IMR-90 (cell line): Measurements from ENCODE around the gene GRAMD1B. TPM values are rescaled to one million over a fixed set of nuclear protein-coding genes. Genes with fewer than 3 reads are reported as not detected.

Experiments
- ATAC-seq: fragments of 200-7000 bp; cut with Tn5 transposase; 2 replicates; pipeline ENCODE4 v1.9.1; 2020; ENCODE audit warnings: low read depth, mild to moderate bottlenecking, moderate library complexity
- BruUV-seq: library from RNA; stranded (reverse); fragments of 400-500 nt; replicated peaks from 2 replicates; lab custom pipeline; 2021; lab: Mats Ljungman, UMichigan
- CTCF ChIA-PET: fragments of 300-600 bp; formaldehyde crosslinking; extraction: SDS; loops from one replicate; lab custom pipeline; 2021; ENCODE audit warnings: antibody characterized with exemption; lab: Yijun Ruan, JAX
- POLR2A ChIA-PET: fragments of 300-600 bp; sonication (Branson Sonifier 250); formaldehyde crosslinking; loops from one replicate; lab custom pipeline; 2022; ENCODE audit warnings: antibody characterized with exemption; ENCODE audit not compliant: unreplicated experiment; lab: Charles Lee
- DNase-seq: peaks from one replicate; pipeline ENCODE4 v3.0.0; 2013
- H2AFZ ChIP-seq: replicated peaks from 2 replicates; pipeline ENCODE3; 2013; ENCODE audit warnings: low read length, mild to moderate bottlenecking; ENCODE audit not compliant: poor library complexity
- H2AK5ac ChIP-seq: 2 replicates; pipeline ENCODE4 v1.6.1; 2013; ENCODE audit warnings: low read depth, low read length, inconsistent platforms
- H2AK9ac ChIP-seq: replicated peaks from 2 replicates; pipeline ENCODE3; 2013; ENCODE audit warnings: mild to moderate bottlenecking, low read depth, low read length, moderate library complexity; ENCODE audit not compliant: poor library complexity
- H2BK120ac ChIP-seq: 2 replicates; pipeline ENCODE4 v1.6.1; 2013; ENCODE audit warnings: low read depth, low read length, inconsistent platforms
- H2BK15ac ChIP-seq: 3 replicates; pipeline ENCODE4 v1.6.1; 2013; ENCODE audit warnings: low read depth, low read length, inconsistent platforms
- H2BK20ac ChIP-seq: 2 replicates; pipeline ENCODE4 v1.6.1; 2013; ENCODE audit warnings: low read depth, mild to moderate bottlenecking, inconsistent platforms, low read length, moderate library complexity
- H2BK5ac ChIP-seq: 2 replicates; pipeline ENCODE4 v1.6.1; 2013; ENCODE audit warnings: mild to moderate bottlenecking, low read depth, low read length, inconsistent platforms; ENCODE audit not compliant: poor library complexity, severe bottlenecking
- H3K14ac ChIP-seq: replicated peaks from 2 replicates; pipeline ENCODE4 v1.6.1; 2013; ENCODE audit warnings: low read depth, low read length, inconsistent platforms
- H3K18ac ChIP-seq: 2 replicates; pipeline ENCODE4 v1.6.1; 2013; ENCODE audit warnings: low read depth, low read length, control low read depth
- H3K23ac ChIP-seq: 2 replicates; pipeline ENCODE4 v1.6.1; 2013; ENCODE audit warnings: low read depth, low read length, inconsistent platforms
- H3K27ac ChIP-seq: 2 replicates; pipeline ENCODE4 v1.5.1; 2013; ENCODE audit warnings: mild to moderate bottlenecking, control low read depth, low read length; ENCODE audit not compliant: insufficient read depth
- H3K27me3 ChIP-seq: 2 replicates; pipeline ENCODE4 v1.6.1; 2013; ENCODE audit warnings: low read length; ENCODE audit not compliant: control insufficient read depth, insufficient read depth
- H3K36me3 ChIP-seq: 2 replicates; pipeline ENCODE4 v1.6.1; 2013; ENCODE audit warnings: low read length, mixed read lengths; ENCODE audit not compliant: control insufficient read depth, insufficient read depth
- H3K4ac ChIP-seq: 2 replicates; pipeline ENCODE4 v1.6.1; 2013; ENCODE audit warnings: low read depth, low read length, inconsistent platforms
- H3K4me1 ChIP-seq: 2 replicates; pipeline ENCODE4 v1.6.1; 2013; ENCODE audit warnings: low read length, mixed read lengths; ENCODE audit not compliant: control insufficient read depth, insufficient read depth
- H3K4me2 ChIP-seq: 2 replicates; pipeline ENCODE4 v1.6.1; 2013; ENCODE audit warnings: low read depth, mild to moderate bottlenecking, control low read depth, low read length, moderate library complexity
- H3K4me3 ChIP-seq: 2 replicates; pipeline ENCODE4 v1.5.1; 2013; ENCODE audit warnings: low read depth, mild to moderate bottlenecking, control low read depth, low read length, moderate library complexity; ENCODE audit not compliant: insufficient read depth
- H3K56ac ChIP-seq: 2 replicates; pipeline ENCODE4 v1.6.1; 2013; ENCODE audit warnings: low read length, inconsistent platforms; ENCODE audit not compliant: insufficient read depth; ENCODE audit errors: extremely low read depth
- H3K79me1 ChIP-seq, 2 experiments: 2 replicates each; pipeline ENCODE4 v1.6.1; 2013; ENCODE audit warnings: low read length in 2 of 2, inconsistent platforms in 1 of 2, low read depth in 1 of 2
- H3K9ac ChIP-seq: 2 replicates; pipeline ENCODE4 v1.6.1; 2013; ENCODE audit warnings: low read depth, low read length, control low read depth
- H3K9me1 ChIP-seq: 2 replicates; pipeline ENCODE4 v1.6.1; 2013; ENCODE audit warnings: low read length, inconsistent platforms; ENCODE audit not compliant: insufficient read depth
- H3K9me3 ChIP-seq: 2 replicates; pipeline ENCODE4 v1.6.1; 2013; ENCODE audit warnings: low read length; ENCODE audit not compliant: control insufficient read depth, insufficient read depth
- H4K20me1 ChIP-seq: 2 replicates; pipeline ENCODE4 v1.6.1; 2013; ENCODE audit warnings: low read length, inconsistent platforms; ENCODE audit not compliant: insufficient read depth
- H4K5ac ChIP-seq: 2 replicates; pipeline ENCODE4 v1.6.1; 2013; ENCODE audit warnings: mild to moderate bottlenecking, low read depth, low read length, control low read depth
- H4K8ac ChIP-seq, 2 experiments: 2 replicates each; pipeline ENCODE4 v1.6.1; 2013; ENCODE audit warnings: low read depth in 2 of 2, low read length in 2 of 2, control low read depth in 1 of 2, inconsistent platforms in 1 of 2
- H4K91ac ChIP-seq: 2 replicates; pipeline ENCODE4 v1.6.1; 2013; ENCODE audit warnings: low read depth, low read length, inconsistent platforms; ENCODE audit not compliant: insufficient read depth
- BHLHE40 ChIP-seq: fragments of 150-350 bp; IDR thresholded peaks from 2 replicates; pipeline ENCODE4 v1.6.1; 2016; ENCODE audit warnings: mild to moderate bottlenecking, low read depth, low read length
- CEBPB ChIP-seq: IDR thresholded peaks from 2 replicates; pipeline ENCODE4 v1.6.1; 2012; ENCODE audit warnings: low read depth, low read length, improper control_type of control experiment
- RCOR1 ChIP-seq: IDR thresholded peaks from 2 replicates; pipeline ENCODE4 v1.6.1; 2012; ENCODE audit warnings: mild to moderate bottlenecking, low read length, improper control_type of control experiment; ENCODE audit not compliant: insufficient replicate concordance
- SMC3 ChIP-seq: fragments of 150-350 bp; IDR thresholded peaks from 2 replicates; pipeline ENCODE4 v1.6.1; 2016; ENCODE audit warnings: low read depth, mild to moderate bottlenecking, antibody characterized with exemption, low read length, moderate library complexity
- WGBS, 2 experiments: methylation state at CpG; one replicate each; pipeline versions ENCODE4 v1.1.5 to v1.1.7; 2013; ENCODE audit warnings: missing lambda C conversion rate in 2 of 2; ENCODE audit not compliant: insufficient read length in 1 of 2; ENCODE audit errors: extremely low coverage in 2 of 2; 5-methylcytosine and 5-hydroxymethylcytosine counted together
- dilution Hi-C: fragments of 300-500 bp; cut with HindIII; formaldehyde crosslinking; loops from one replicate; pipeline ENCODE4 v1.14.3; 2018; ENCODE audit warnings: low sequenced_read_pairs; ENCODE audit not compliant: unreplicated experiment
- in situ Hi-C: fragments of 300-500 bp; cut with MboI; formaldehyde crosslinking; loops from 3 replicates; pipeline ENCODE4 v1.14.3; 2019; ENCODE audit warnings: low sequenced_read_pairs, inconsistent platforms, mixed read lengths
- intact Hi-C: fragments of 100-400 bp; cut with micrococcal nuclease; formaldehyde crosslinking; loops from 2 replicates; pipeline ENCODE4 v1.10.0; 2022
- polyA plus RNA-seq, 3 experiments: library from polyadenylated mRNA; depleted of rRNA; stranded (reverse); fragments of >200 nt; gene quantifications; 2 replicates each; pipeline ENCODE4 v1.2.3, GENCODE V29; 2012; ENCODE audit warnings: low replicate concordance in 1 of 3
- total RNA-seq: library from RNA; depleted of rRNA; stranded (reverse); fragments of >200 nt; gene quantifications from 2 replicates; pipeline ENCODE4 v1.2.3, GENCODE V29; 2012
- TF ChIP-seq, protein P1 (sequence below): fragments of 150-350 bp; IDR thresholded peaks from 2 replicates; pipeline ENCODE4 v1.6.1; 2016; ENCODE audit warnings: low read depth, mild to moderate bottlenecking, low read length, moderate library complexity, borderline replicate concordance

Gene GRAMD1B
- total and polyA plus RNA-seq, 2 of the 4 experiments (the other 2 are of a cell fraction), result 7.1 to 7.2 TPM

DNA sequence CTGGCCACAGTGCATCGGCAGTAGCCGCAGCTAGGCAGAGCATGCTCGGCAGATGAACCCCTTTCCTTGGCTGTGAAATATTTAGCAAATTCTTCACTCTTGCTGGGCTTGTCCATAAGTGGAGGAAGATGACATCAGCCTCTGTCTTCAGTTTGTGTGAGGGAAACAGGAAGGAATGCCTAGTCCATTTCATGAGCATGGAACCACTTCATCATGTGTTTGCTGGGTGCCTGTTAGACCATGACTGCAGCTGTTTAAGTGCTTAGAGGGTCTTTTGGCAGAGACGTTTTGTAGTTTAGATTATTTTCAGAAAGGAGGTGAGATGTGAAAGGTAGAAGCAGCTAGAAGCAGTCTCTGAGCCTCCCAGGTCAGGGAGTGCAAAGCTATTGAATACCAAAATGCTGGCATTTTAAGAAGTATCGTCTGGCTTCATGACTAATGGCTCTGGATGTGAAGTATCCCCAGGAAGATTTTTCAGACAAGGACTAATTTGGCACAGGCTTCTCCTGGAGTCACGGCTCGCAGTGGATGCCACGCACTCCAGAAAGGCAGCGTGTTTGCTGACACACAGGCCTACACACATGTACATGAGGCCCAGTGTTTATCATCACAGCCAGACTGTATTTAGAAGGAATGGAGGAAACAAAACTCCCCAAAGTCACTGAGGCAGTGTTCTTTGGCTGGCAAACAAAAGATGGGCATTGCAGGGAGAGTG lies 43.1 kb upstream of the GRAMD1B start:
- intact Hi-C loops (no loop called here), in situ Hi-C loops (no loop called here), dilution Hi-C loops (no loop called here)
- Histone ChIP-seq H3K14ac (no peak overlapping the region), H3K27me3 (peaks cover 26% of the 10 kb centered on the region), H3K9me3 (no peaks in the 10 kb centered on the region), H3K79me1 (no peaks in the 10 kb centered on the region), H3K56ac (no peak overlapping the region), H4K91ac (no peak overlapping the region), H3K4me3 (no peak overlapping the region), H2BK15ac (no peak overlapping the region), H4K20me1 (no peaks in the 10 kb centered on the region), H4K8ac (no peak overlapping the region), H2BK20ac (no peak overlapping the region), H2AK9ac (no peak overlapping the region), H3K36me3 (no peaks in the 10 kb centered on the region), H3K4ac (no peak overlapping the region), H3K9me1 (no peaks in the 10 kb centered on the region), H3K9ac (no peak overlapping the region), H3K4me2 (no peak overlapping the region), H2AK5ac (no peak overlapping the region), H3K4me1 (no peaks in the 10 kb centered on the region), H3K23ac (no peak overlapping the region), H4K5ac (no peak overlapping the region), H2AFZ (no peak overlapping the region), H2BK5ac (no peak overlapping the region), H3K18ac (no peak overlapping the region), H3K27ac (no peak overlapping the region), H2BK120ac (no peak overlapping the region)
- POLR2A ChIA-PET, result no interaction called here
- DNase-seq (peak; percentile 43), ATAC-seq (no peak)
- CTCF ChIA-PET, result interaction anchor here (0.7 kb wide), 1 partner anchor 146 kb away, joined by 3 read pairs; no protein-coding TSS in a partner anchor
- no peak for TF ChIP-seq BHLHE40
- TF ChIP-seq RCOR1, result no peak
- no peak for TF ChIP-seq SMC3
- TF ChIP-seq CEBPB, result no peak
- TF ChIP-seq, protein P1, sequence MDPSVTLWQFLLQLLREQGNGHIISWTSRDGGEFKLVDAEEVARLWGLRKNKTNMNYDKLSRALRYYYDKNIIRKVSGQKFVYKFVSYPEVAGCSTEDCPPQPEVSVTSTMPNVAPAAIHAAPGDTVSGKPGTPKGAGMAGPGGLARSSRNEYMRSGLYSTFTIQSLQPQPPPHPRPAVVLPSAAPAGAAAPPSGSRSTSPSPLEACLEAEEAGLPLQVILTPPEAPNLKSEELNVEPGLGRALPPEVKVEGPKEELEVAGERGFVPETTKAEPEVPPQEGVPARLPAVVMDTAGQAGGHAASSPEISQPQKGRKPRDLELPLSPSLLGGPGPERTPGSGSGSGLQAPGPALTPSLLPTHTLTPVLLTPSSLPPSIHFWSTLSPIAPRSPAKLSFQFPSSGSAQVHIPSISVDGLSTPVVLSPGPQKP, result no peak
- 8% methylated on average over 4 of the region's 9 CpGs; no CpG with 5 or more reads in 1 of the 2 experiments for WGBS, 2 experiments
- no TSS peak for BruUV-seq
